AG04449 (cell line): ENCODE measurements around the gene BDKRB1.

Experiments
- CTCF ChIA-PET: fragments of 350-600 bp; formaldehyde crosslinking; extraction: SDS; loops from one replicate; lab custom pipeline; 2021; ENCODE audit warnings: antibody characterized with exemption; lab: Yijun Ruan, JAX
- POLR2A ChIA-PET: fragments of 400-600, 350-600 bp; formaldehyde crosslinking; extraction: SDS; loops from one replicate; lab custom pipeline; 2020; ENCODE audit warnings: antibody characterized with exemption, inconsistent platforms; lab: Yijun Ruan, JAX
- DNase-seq: peaks from one replicate; pipeline ENCODE4 v3.0.0-alpha.2; 2010; ENCODE audit warnings: low read depth, low spot score
- H3K4me3 ChIP-seq: 2 replicates; pipeline ENCODE4 v1.5.1; 2011; ENCODE audit warnings: low read depth, mild to moderate bottlenecking, control low read depth, low read length
- TF ChIP-seq, protein P1 (sequence below): IDR thresholded peaks from one replicate; pipeline ENCODE4 v1.5.1; 2011; ENCODE audit warnings: mild to moderate bottlenecking, moderate library complexity, low read length, control low read depth, inconsistent platforms; ENCODE audit not compliant: insufficient read depth; ENCODE audit errors: missing control alignments

The BDKRB1 gene

DNA sequence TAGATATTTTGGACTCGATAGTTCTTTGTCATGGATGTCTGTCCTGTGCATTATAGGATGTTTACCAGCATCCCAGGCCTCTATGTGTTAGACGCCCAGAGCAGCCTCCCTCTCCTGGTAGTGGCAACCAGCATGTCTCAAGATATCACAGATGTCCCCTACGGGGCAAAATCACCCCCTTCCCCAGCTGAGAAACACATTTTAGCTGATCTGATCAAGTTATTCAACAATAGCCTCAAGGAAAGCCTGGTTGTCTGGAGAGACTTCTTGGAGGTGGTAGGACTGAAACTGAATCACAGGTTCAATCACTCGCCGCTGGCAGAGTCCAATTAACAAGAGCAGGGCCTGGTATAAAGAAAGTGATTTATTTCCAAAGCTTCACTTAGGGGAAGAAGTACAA, 17.6 kb downstream of the BDKRB1 start:
- POLR2A ChIA-PET: interaction anchor here (1.5 kb wide), 1 partner anchor 18 kb away, joined by 5 read pairs; the partner anchor contains the start of gene BDKRB1
- no peak overlapping the region for H3K4me3 ChIP-seq

DNA sequence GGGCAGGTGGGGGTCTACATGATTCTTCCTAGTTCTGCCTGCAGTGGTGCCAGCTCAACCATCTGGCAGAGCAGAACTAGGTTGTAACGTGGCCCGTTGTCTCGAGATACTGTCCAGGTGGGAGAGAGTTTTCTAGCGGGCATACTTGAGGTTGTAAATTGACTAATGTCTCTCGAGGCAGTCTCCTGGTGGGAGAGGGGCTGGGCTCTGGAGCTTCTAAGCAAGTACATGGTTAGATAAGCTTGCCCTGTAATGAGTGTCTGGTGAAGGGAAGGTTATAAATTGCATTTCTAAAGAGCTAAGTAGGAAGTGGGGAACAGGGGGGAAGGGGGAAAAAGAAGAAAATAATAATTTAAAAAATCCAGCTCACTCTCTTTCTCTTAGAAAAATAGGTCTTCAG, 18.1 kb downstream of the BDKRB1 start:
- ChIA-PET CTCF (interaction anchor here (0.7 to 18.8 kb wide), 21 partner anchors 10 to 727 kb away, joined by 3 to 746 read pairs (median 8); partner anchors contain the start of gene BDKRB1), POLR2A (interaction anchor here (1.5 kb wide), 1 partner anchor 18 kb away, joined by 5 read pairs; the partner anchor contains the start of gene BDKRB1)
- DNase-seq: no peak
- no peak overlapping the region for H3K4me3 ChIP-seq
- TF ChIP-seq, protein P1, sequence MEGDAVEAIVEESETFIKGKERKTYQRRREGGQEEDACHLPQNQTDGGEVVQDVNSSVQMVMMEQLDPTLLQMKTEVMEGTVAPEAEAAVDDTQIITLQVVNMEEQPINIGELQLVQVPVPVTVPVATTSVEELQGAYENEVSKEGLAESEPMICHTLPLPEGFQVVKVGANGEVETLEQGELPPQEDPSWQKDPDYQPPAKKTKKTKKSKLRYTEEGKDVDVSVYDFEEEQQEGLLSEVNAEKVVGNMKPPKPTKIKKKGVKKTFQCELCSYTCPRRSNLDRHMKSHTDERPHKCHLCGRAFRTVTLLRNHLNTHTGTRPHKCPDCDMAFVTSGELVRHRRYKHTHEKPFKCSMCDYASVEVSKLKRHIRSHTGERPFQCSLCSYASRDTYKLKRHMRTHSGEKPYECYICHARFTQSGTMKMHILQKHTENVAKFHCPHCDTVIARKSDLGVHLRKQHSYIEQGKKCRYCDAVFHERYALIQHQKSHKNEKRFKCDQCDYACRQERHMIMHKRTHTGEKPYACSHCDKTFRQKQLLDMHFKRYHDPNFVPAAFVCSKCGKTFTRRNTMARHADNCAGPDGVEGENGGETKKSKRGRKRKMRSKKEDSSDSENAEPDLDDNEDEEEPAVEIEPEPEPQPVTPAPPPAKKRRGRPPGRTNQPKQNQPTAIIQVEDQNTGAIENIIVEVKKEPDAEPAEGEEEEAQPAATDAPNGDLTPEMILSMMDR: no peak

More for the DNA sequence above, 17.6 kb downstream of the BDKRB1 start:
- CTCF ChIA-PET: interaction anchor here (0.7 to 18.8 kb wide), 14 partner anchors 10 to 714 kb away, joined by 3 to 746 read pairs (median 23); partner anchors contain the start of gene BDKRB1
- DNase-seq: no peak
- TF ChIP-seq, protein P1: no peak

DNA sequence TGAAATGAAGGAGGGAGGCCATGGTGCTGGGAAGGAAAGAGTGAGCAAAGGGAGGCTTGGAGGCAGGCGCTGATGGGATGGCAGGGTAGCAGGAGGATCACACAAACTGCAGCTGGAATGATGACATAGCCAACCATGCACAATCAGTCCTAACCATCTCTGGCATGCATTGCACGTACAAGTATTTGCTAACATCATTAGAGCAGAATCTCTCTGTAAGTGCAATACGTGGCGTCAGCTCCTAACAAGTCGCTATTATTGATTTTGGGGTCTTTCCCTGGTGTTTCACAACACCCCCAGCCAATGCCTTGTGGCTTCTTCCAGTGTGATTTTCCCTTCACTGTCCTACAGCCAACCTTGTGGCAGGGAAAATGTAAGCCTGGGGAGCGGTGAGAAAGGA, 18.5 kb downstream of the BDKRB1 start:
- POLR2A ChIA-PET: interaction anchor here (1.5 kb wide), 1 partner anchor 19 kb away, joined by 5 read pairs; the partner anchor contains the start of gene BDKRB1

GRCh38 chr14:96275177-96276112, 19.4 kb downstream of the BDKRB1 start:
- POLR2A ChIA-PET: no interaction called here
- DNase-seq: peak; percentile 52
- CTCF ChIA-PET: interaction anchor here (0.7 to 18.8 kb wide), 41 partner anchors 10 to 281 kb away, joined by 3 to 746 read pairs (median 4); partner anchors contain the start of genes BDKRB1 and BDKRB2
- H3K4me3 ChIP-seq: no peak overlapping the region
- TF ChIP-seq, protein P1: peak; percentile 97

More for the DNA sequence above, 18.5 kb downstream of the BDKRB1 start:
- DNase-seq: peak; percentile 95
- CTCF ChIA-PET: interaction anchor here (0.7 to 18.8 kb wide), 31 partner anchors 11 to 727 kb away, joined by 3 to 746 read pairs (median 7); partner anchors contain the start of genes BDKRB1 and BDKRB2
- TF ChIP-seq, protein P1: no peak
- H3K4me3 ChIP-seq: no peak overlapping the region

DNA sequence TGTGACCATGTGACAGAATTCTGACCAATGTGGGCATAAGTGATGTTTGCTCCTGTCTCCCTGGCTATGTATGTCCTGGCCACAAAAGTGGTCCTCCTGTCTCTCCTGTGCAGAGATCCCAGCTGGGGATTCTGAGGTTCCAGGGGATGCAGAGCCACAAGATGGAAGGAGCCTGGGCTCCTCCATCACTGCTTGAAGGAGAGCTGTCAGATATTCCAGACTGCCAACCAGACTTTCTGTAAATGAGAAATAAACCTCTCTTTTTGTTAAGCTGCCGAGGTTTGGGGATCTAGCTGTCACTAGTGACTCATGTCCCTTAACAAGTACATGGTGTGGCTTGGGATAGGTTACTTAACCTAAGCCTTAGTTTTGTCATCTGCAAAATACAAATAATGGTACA, 21.9 kb downstream of the BDKRB1 start:
- no peak overlapping the region for H3K4me3 ChIP-seq
- DNase-seq: no peak
- TF ChIP-seq, protein P1: no peak
- CTCF ChIA-PET: interaction anchor here (0.6 to 18.8 kb wide), 7 partner anchors 7 to 283 kb away, joined by 3 to 746 read pairs (median 19); no protein-coding TSS in a partner anchor
- POLR2A ChIA-PET: interaction anchor here (0.6 kb wide), 1 partner anchor 289 kb away, joined by 3 read pairs; no protein-coding TSS in a partner anchor
